GM21528 (cell line): ENCODE measurements around the gene HYAL2.
"Not testable (repeated sequence)": the region's sequence is repeated elsewhere in the genome, so short reads cannot be mapped to it uniquely, and the experiment has no call there.

ENCODE experiments used
- ATAC-seq: cut with Tn5 transposase; IDR thresholded peaks from one replicate; pipeline ENCODE4 v1.9.1; 2021; ENCODE audit warnings: mild to moderate bottlenecking, moderate library complexity; ENCODE audit not compliant: unreplicated experiment, low FRiP score

HYAL2 gene

GRCh38 chr3:50316657-50317242, 5.8 kb downstream of the HYAL2 start:
- ATAC-seq: no peak

- no peak for ATAC-seq
These were observed 7.7 kb downstream of the HYAL2 start for GRCh38 chr3:50314816-50315215.

DNA sequence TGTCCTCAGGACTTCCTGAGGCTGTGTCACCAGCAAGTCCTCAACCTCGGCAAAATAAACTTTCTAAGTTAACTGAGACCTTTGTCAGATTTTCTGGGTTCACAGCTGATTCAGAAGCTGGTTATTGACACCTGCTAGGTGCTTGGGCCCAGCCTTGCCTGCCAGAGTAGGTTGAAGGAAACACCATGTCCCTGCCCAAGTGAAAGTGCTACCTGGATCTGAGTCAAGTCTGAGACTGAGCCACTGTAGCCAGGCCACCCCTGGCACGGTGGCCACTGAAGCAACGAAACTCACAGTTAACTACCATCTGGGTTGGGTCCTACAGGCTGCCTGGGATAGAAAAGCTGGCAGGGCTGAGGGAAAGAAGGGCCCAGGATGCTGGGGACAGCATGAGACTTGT, 8.2 kb downstream of the HYAL2 start:
- no peak for ATAC-seq

DNA sequence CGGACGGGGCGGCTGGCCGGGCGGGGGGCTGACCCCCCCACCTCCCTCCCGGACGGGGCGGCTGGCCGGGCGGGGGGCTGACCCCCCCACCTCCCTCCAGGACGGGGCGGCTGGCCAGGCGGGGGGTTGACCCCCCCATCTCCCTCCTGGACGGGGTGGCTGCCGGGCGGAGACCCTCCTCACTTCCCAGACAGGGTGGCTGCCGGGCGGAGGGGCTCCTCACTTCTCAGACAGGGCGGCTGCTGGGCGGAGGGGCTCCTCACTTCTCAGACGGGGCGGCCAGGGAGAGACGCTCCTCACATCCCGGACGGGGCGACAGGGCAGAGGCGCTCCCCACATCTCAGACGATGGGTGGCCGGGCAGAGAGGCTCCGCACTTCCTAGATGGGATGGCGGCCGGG, 10.5 kb downstream of the HYAL2 start:
- not testable (repeated sequence) for ATAC-seq

DNA sequence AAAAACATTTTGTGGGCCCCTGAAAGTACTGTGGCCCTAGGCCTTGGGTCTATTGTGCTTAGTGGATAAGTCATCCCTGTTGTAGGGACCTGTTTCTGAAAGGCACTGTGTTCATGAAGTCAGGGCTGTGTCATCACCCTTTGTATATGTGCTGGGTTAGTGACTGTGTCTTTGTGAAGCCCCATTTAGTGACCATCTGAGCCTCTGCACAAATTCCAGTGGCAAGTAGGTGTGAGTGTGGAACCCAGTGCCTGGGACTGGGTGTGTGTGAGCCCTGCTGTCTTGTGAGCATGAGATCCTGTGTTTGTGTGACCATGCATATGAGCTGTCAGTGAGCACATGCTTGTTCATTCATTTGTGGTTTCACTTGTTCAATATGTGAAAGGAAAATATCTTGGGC, 17.9 kb downstream of the HYAL2 start:
- ATAC-seq: no peak

DNA sequence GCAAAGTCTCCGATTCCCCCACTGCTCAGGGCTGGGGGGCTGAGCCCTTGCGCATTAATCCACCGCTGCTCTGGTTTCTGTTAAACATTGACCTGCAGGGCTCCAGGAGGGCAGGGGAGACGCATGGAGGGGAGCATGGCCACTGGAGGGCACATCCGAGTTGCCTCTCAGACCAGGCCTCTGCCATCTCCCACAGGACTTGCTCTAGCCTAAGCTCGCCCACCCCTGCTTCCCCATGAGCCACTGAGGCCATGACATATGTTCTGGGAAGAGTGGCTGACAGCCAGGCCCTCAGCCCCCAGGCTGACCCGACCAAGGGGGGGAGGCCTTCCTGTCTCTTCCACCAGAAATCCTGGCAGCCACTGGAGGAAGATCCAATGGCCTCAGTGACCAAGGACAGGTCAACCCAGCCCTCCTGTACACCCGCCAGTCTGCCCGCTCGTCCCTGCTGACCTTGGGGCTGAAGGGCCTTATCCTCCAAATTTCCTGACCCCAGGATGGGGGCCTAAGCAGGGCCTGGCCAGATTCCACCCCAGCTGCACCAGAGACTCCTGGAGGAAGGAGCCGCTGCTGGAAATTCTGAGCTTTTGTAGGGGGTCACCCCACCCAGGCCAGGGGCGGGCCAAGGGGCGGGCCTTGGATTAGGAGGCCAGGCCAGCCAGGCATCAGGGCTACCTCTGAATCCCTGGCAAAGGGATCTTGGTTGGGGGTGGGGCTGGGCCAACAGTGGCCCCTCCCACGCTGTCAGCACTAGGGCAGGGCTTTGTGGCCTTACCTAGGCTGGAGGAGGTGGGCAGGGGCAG, 19.3 kb downstream of the HYAL2 start, which contains the start of gene HYAL1:
Gene HYAL1, minus strand, starts transcription at position 562 of the 803 bp plus-strand sequence. CDS start 618 bp downstream, outside the sequence.
- no peak for ATAC-seq

- no peak for ATAC-seq
These were observed 20.2 kb downstream of the HYAL2 start for GRCh38 chr3:50302095-50303012.

GRCh38 chr3:50300681-50301254, 21.8 kb downstream of the HYAL2 start:
- ATAC-seq: no peak

DNA sequence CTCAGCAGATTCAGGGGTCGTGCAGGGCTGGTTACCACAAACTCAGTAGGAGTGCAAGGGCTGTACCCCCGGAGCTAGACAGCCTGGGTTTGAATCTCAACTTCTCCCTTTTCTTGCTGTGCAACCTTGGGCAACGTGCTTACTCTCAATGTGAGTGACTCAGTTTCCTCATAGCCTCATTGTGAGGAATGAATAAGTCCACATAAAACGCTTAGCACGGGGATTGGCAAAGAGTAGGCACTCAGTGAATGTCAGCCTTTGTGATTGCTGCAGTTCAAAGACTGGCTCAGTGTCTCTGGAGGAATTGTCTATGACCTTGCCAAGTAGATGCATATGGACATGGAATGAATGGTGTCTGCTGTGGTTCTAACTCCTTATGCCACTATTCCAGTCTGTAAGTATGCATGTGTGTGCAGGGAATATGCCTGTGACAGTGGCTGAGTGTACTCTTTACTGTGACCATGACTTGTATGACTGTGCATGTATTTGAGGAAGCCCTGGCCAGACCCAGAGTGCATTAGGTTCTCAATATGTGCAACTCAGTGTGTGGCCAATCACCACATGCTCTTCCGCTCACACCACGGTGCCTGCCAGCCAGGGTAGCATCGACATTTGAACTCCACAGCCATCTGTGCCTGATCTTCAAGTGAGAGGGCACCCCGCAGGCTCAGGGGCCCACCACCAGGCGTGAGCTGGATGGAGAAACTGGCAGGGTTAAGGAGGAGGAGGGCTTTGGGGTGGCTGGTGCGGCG, 22.4 kb downstream of the HYAL2 start:
- ATAC-seq: no peak

DNA sequence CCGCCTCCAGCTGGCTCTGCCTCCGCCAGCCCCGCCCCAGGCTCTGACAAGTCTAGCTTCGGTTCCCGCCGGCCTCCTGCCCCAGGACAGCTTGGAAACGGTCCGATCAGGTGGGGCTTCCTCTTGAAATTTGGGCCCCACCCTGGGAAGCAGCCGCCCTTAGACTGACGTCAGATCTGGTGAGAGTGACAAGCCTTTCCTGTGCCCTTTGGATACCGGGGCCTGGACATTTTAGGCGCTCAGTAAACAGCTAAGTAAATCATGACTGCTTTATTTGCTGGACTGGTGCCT, 23.0 kb downstream of the HYAL2 start:
- no peak for ATAC-seq

GRCh38 chr3:50298836-50299637, 23.5 kb downstream of the HYAL2 start, which contains the start of the genes HYAL3 and NAA80:
Gene HYAL3 (minus strand): TSS chr3:50299405. CDS start chr3:50295602, 3,803 bp downstream.
Gene NAA80 (minus strand): TSS chr3:50299405. CDS start chr3:50297463, 1,942 bp downstream.
- ATAC-seq: peak; percentile 82

GRCh38 chr3:50297896-50298725, 24.4 kb downstream of the HYAL2 start:
- no peak for ATAC-seq

- ATAC-seq: no peak
These were observed 25.2 kb downstream of the HYAL2 start for GRCh38 chr3:50297384-50297775.

DNA sequence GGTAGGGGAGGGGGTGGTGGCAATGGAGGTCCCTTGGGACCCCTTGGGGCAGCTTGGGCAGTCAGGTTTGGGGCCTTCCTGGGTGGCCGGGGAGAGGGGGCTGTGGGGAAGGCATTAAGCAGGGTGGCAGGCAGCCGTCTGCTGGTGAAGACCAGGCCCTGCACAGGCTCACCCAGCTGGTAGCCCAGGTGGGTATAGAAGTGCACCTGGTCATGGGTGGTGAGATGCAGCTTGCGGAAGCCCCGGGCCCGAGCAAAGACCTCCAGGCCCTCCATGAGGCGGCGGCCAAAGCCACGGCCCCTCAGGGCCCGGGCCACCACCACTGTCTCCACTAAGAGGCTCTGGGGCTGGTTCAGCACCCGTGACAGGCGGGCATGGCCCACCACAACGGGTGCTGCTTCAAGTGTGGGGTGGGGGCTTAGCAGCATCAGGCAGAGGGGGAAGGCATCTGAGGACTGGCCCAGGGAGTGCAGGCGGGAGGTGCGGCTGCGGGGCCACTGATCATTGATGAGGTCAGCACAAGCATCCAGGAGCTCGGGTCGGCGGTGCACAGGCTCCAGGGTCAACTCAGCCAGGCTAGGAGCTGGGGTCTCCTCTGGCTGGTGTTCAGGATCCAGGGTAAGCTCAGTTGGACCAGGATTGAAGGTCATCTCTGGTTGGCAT, 25.7 kb downstream of the HYAL2 start:
- no peak for ATAC-seq

- ATAC-seq: no peak
These were observed 26.8 kb downstream of the HYAL2 start for GRCh38 chr3:50295553-50296431.

DNA sequence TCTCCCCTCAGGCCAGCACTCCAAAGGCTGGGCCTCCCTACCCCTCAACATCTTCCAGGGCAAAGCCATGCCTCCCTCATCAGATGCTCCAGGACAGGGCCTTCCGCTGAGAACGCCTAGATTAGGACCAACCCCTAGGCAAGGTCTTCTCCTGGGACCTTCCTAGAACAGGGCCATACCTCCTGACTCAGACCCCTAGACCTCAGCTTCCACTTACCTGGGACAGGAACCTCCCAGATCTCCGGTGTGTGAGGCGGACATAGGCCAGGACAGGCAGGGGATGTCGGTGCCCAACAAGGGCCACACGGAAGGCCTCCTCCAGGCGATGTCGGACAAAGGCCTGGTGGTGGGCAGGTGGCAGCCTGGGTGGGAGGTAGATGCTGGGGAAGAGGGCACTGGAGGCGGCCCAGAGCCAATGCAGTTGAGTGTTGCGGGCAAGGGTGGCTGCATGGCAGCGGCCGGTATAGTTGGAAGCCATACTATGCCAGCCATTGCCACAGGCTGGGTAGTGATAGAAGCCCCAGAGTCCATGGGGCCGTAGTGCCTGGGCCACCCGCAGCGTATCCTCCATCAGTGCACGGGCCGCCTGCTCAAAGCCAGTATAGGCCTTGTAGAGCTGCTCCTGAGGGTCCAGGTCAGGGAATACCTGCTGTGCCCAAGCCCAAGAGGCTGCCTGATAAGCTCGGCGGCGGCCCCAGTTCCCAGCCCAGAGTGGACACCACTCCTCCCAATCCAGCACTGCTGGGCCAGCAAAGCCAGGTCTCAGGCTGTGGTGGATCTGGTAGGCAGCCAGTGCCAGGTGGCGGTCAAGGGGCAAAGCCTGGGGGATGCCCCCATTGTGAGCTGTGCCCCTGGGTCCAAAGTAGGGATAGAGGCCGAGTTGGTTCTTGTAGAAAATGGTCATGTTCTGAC, 27.8 kb downstream of the HYAL2 start:
- ATAC-seq: no peak
